ENCODE data around the gene TSSC4.

The TSSC4 gene

GRCh38 chr11:2436013-2436520 is 35.5 kb downstream of the TSSC4 start:
- no peak for DNase-seq

- DNase-seq: no peak
Measured at GRCh38 chr11:2436521-2437031, 36.0 kb downstream of the TSSC4 start.

- no peak for DNase-seq
Measured at GRCh38 chr11:2437516-2437915, 37.0 kb downstream of the TSSC4 start.

GRCh38 chr11:2439820-2440219 is 39.3 kb downstream of the TSSC4 start:
- DNase-seq: no peak

GRCh38 chr11:2440646-2441045 is 40.1 kb downstream of the TSSC4 start:
- no peak for DNase-seq

- DNase-seq: no peak
Measured at GRCh38 chr11:2441171-2441570, 40.6 kb downstream of the TSSC4 start.

- no peak for DNase-seq
Measured at GRCh38 chr11:2442589-2442988, 42.0 kb downstream of the TSSC4 start.

GRCh38 chr11:2443406-2443805 is 42.9 kb downstream of the TSSC4 start:
- no peak for DNase-seq

GRCh38 chr11:2443881-2444820 is 43.6 kb downstream of the TSSC4 start, which contains the start of gene TRPM5:
TRPM5 (minus strand) TSS chr11:2444514; CDS start chr11:2423036, 21,478 bp downstream.
- no peak for DNase-seq

- DNase-seq: no peak
Measured at GRCh38 chr11:2444821-2445745, 44.5 kb downstream of the TSSC4 start, which contains the start of gene KCNQ1. KCNQ1 (plus strand) TSS chr11:2445008; CDS start chr11:2445099, 91 bp downstream.

- no peak for DNase-seq
Measured at GRCh38 chr11:2445746-2446551, 45.4 kb downstream of the TSSC4 start.

GRCh38 chr11:2446590-2447252 is 46.2 kb downstream of the TSSC4 start:
- no peak for DNase-seq

- no peak for DNase-seq
Measured at GRCh38 chr11:2447253-2447950, 46.9 kb downstream of the TSSC4 start.

- no peak for DNase-seq
Measured at GRCh38 chr11:2447951-2448650, 47.6 kb downstream of the TSSC4 start.

- DNase-seq: no peak
Measured at GRCh38 chr11:2448661-2449547, 48.4 kb downstream of the TSSC4 start.

- DNase-seq: no peak
Measured at GRCh38 chr11:2449548-2450320, 49.2 kb downstream of the TSSC4 start.

GRCh38 chr11:2450321-2451041 is 49.9 kb downstream of the TSSC4 start:
- DNase-seq: no peak

GRCh38 chr11:2451336-2451735 is 50.8 kb downstream of the TSSC4 start:
- no peak for DNase-seq
